AG09309 (cell line): Measurements from ENCODE around the gene SAMD4A.

Experiments
- DNase-seq: peaks from one replicate; pipeline ENCODE4 v3.0.0-alpha.2; 2010; ENCODE audit warnings: low read depth
- H3K4me3 ChIP-seq: 2 replicates; pipeline ENCODE4 v1.5.1; 2011; ENCODE audit warnings: mild to moderate bottlenecking, low read depth, low read length, moderate library complexity; ENCODE audit not compliant: control insufficient read depth
- TF ChIP-seq, protein P1 (sequence below): IDR thresholded peaks from 2 replicates; pipeline ENCODE4 v1.5.1; 2011; ENCODE audit warnings: mild to moderate bottlenecking, low read depth, low read length, inconsistent platforms; ENCODE audit not compliant: insufficient read depth, control insufficient read depth; ENCODE audit errors: missing control alignments

The SAMD4A gene

DNA sequence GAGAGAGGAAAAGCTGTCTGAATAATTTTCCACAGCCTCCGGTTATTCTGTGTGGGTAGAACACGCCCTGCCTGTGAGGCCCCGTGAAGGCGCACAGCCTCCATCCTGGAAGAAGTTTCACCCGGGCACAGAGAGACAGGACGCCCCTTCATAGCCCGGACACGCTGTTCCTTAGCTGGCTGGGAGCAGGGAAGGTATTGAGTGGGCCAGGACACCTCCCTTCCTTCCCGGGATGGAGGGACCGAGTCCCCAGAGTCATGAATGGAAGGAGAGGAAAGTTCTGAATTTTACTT lies 200.2 kb downstream of the SAMD4A start:
- no peak overlapping the region for H3K4me3 ChIP-seq
- no peak for DNase-seq
- TF ChIP-seq, protein P1, sequence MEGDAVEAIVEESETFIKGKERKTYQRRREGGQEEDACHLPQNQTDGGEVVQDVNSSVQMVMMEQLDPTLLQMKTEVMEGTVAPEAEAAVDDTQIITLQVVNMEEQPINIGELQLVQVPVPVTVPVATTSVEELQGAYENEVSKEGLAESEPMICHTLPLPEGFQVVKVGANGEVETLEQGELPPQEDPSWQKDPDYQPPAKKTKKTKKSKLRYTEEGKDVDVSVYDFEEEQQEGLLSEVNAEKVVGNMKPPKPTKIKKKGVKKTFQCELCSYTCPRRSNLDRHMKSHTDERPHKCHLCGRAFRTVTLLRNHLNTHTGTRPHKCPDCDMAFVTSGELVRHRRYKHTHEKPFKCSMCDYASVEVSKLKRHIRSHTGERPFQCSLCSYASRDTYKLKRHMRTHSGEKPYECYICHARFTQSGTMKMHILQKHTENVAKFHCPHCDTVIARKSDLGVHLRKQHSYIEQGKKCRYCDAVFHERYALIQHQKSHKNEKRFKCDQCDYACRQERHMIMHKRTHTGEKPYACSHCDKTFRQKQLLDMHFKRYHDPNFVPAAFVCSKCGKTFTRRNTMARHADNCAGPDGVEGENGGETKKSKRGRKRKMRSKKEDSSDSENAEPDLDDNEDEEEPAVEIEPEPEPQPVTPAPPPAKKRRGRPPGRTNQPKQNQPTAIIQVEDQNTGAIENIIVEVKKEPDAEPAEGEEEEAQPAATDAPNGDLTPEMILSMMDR: no peak

DNA sequence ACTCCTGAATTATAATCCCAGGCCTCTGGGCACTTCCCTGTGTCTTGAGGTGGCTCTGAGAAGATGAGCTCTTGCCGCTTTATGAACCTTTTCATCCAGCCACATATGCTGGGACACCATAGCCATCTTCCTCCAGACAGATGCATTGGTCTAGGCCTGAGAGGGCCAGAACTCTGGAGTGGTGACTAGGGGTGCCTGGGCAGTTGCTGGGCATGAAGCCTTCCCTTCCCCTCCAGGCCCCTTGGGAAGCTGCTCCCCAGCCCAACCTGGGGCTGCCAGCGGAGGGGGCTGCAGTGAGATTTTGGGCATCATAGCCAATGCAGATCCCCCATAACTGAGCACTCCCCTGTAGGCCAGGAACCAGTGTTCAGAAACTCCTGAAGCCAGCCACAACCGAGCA lies 200.5 kb downstream of the SAMD4A start:
- TF ChIP-seq, protein P1: no peak
- H3K4me3 ChIP-seq: no peak overlapping the region
- no peak for DNase-seq

DNA sequence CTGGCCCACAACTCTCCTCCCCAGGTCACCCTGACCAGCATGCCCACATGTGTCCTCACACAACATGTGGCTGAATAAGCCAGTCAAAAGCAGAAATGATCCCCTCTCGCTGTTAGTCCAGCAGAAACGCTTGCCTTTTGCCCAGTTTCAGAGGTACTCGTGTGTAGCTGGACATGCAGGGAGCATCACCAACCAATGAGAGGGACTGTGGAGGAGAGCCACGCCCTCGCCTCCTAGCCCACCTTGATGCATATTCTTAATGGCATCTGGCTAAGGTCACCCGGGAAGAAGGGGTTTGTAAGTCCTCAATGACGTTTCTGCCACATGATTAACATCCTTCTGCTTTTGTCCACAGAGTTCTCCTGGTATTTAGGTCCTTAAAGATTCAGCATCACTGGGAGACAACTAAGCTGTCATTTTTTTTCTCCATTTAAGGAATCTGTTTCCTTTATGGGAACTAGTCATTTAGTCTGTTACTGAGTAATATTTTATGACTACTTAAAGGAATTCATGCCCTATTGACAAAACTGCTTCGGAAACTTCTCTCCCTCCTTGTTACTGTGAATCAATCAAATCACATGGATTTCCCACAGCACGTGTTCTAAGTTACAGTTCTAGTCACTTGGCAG lies 201.7 kb downstream of the SAMD4A start:
- H3K4me3 ChIP-seq: no peak overlapping the region
- no peak for DNase-seq
- TF ChIP-seq, protein P1: no peak

DNA sequence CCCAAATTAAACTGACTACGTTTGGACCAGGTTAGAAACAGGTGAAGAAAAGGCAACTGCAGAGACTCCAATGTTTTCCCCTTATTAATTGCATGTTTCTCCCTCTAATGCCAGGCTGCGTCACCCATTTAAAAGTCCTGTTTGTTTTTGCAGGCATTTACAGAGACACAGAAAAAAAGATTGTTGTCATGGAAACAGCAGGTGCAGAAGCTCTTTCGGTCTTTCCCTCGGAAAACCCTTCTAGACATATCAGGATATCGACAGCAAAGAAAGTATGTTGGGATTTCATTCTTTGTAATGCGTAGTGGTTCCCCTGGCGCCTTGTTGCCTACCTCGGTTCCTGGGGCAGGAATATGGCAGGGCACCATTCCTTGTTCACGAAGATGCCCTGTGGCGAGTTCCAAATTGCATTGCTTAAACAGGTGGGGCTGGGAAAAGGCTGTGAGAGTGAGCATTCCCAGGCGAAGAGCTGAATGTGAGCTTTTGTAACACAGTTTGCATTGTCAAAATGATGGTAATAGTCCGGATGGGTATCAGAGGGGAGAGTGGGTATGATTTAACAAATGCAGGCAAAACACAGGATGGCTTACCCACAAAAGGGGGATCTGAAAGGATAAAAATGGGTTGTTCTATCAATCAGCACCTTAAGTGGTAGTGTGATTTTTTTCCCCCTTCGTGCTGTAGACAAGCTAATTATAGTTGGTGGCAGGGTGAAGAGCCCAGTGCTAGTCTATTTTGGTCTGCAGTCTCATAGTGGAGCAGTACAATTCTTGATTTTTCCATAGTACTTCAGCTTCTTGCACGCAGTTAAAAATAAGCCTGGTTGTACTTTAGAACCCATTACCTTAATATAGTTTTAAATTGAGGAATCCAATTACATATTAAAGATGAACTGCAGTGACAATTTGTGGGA lies 203.3 kb downstream of the SAMD4A start:
- no peak for DNase-seq
- TF ChIP-seq, protein P1: no peak
- H3K4me3 ChIP-seq: no peak overlapping the region

DNA sequence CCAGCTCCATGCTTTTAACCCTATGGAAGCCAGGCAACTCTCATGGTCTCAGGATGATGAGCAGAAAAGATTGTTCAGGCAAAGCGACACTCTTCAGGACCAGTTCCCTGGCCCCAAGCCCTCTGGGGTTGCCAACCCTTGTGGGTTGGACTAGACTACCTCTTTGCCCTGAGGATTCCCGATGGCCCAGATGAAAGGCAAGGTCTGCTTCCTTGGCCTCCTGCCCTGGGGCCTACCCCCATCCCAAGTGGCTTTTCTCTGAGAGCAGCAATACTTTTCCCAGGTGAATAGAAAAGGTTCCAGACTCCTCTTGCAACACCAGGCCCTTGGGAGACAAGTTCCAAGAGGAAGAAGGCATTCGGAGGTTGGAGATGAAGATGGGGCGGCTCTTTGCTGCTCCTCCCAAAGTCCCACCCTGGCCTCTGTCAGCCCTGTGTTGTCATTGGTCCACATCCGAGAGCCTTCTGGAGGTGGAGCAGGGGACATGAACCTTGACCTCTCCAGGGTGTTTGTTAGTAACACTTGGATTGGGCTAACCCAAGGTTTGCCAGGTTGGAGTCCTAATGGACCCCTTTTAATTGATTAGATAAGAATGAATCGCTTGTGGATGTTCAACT lies 204.6 kb downstream of the SAMD4A start:
- no peak for DNase-seq
- H3K4me3 ChIP-seq: no peak overlapping the region
- TF ChIP-seq, protein P1: no peak

DNA sequence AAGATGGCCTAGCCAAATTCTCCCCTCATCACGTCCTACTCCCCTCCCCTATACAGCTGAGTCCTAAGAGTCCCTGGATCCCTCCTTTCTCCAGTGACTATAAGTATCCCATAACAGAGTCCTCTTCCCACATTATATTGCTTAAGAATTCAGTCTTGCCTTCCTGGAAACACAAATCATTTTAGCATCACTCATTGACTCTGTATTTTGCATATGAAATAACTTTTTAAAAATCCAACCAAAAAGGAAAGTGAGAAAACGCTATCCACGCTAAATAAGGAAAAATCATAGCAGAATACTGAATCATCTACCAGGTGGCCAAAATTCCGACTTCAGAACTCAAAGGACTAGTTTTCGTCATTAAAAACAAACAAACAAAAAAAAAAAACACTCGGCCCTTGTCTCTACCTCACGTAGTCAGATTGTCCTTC lies 205.5 kb downstream of the SAMD4A start:
- DNase-seq: no peak
- TF ChIP-seq, protein P1: no peak
- H3K4me3 ChIP-seq: no peak overlapping the region
